H9 (cell line): ENCODE data around the gene SPHK1. TPM values are rescaled to one million over a fixed set of nuclear protein-coding genes. Genes with fewer than 3 reads are reported as not detected.
A peak's percentile ranks its signal among the peaks of the same experiment; 100 is the strongest.

Experiments used
- DNase-seq: peaks from one replicate; pipeline ENCODE4 v3.0.0-alpha.2; 2017
- H2AFZ ChIP-seq: one replicate; pipeline ENCODE4 v1.6.1; 2013; ENCODE audit warnings: mild to moderate bottlenecking, low read length, control low read depth, moderate library complexity
- H2AK5ac ChIP-seq: 2 replicates; pipeline ENCODE4 v1.6.1; 2013; ENCODE audit warnings: low read length, control low read depth, mixed read lengths; ENCODE audit not compliant: insufficient read length
- H2BK120ac ChIP-seq: one replicate; pipeline ENCODE4 v1.6.1; 2013; ENCODE audit warnings: low read depth, mild to moderate bottlenecking, low read length, control low read depth, inconsistent platforms; ENCODE audit not compliant: poor library complexity, severe bottlenecking
- H2BK12ac ChIP-seq: 2 replicates; pipeline ENCODE4 v1.6.1; 2013; ENCODE audit warnings: low read length, control low read depth, mixed read lengths, low read depth; ENCODE audit not compliant: insufficient read length
- H2BK15ac ChIP-seq: 2 replicates; pipeline ENCODE4 v1.6.1; 2013; ENCODE audit warnings: low read depth, low read length, control low read depth
- H2BK20ac ChIP-seq: one replicate; pipeline ENCODE4 v1.6.1; 2013; ENCODE audit warnings: low read depth, mild to moderate bottlenecking, low read length, control low read depth, inconsistent platforms; ENCODE audit not compliant: poor library complexity, severe bottlenecking
- H2BK5ac ChIP-seq: 2 replicates; pipeline ENCODE4 v1.6.1; 2013; ENCODE audit warnings: low read length, control low read depth, mixed read lengths; ENCODE audit not compliant: insufficient read length
- H3K14ac ChIP-seq: 2 replicates; pipeline ENCODE4 v1.6.1; 2013; ENCODE audit warnings: low read length, control low read depth; ENCODE audit not compliant: insufficient read depth
- H3K18ac ChIP-seq: 2 replicates; pipeline ENCODE4 v1.6.1; 2013; ENCODE audit warnings: low read depth, mild to moderate bottlenecking, mixed read lengths, low read length, control low read depth; ENCODE audit not compliant: insufficient read length
- H3K23ac ChIP-seq: 2 replicates; pipeline ENCODE4 v1.6.1; 2013; ENCODE audit warnings: low read length, control low read depth, mixed read lengths, low read depth; ENCODE audit not compliant: insufficient read length
- H3K23me2 ChIP-seq: 2 replicates; pipeline ENCODE4 v1.6.1; 2013; ENCODE audit warnings: low read depth, mild to moderate bottlenecking, mixed read lengths, low read length, control low read depth; ENCODE audit not compliant: insufficient read length, poor library complexity, severe bottlenecking
- H3K27ac ChIP-seq: 2 replicates; pipeline ENCODE4 v1.5.1; 2013; ENCODE audit warnings: low read length, control low read depth, mixed read lengths, low read depth; ENCODE audit not compliant: insufficient read length
- H3K27me3 ChIP-seq: 2 replicates; pipeline ENCODE4 v1.6.1; 2013; ENCODE audit warnings: low read length, control low read depth, inconsistent platforms; ENCODE audit not compliant: insufficient read depth
- H3K4ac ChIP-seq: 2 replicates; pipeline ENCODE4 v1.6.1; 2013; ENCODE audit warnings: low read depth, mild to moderate bottlenecking, control low read depth, inconsistent platforms, low read length, moderate library complexity
- H3K4me1 ChIP-seq: 2 replicates; pipeline ENCODE4 v1.6.1; 2013; ENCODE audit warnings: low read length, control low read depth, inconsistent platforms; ENCODE audit not compliant: insufficient read depth
- H3K4me2 ChIP-seq: 2 replicates; pipeline ENCODE4 v1.6.1; 2013; ENCODE audit warnings: low read length, control low read depth, mixed read lengths; ENCODE audit not compliant: insufficient read length, insufficient read depth
- H3K56ac ChIP-seq: 2 replicates; pipeline ENCODE4 v1.6.1; 2013; ENCODE audit warnings: low read depth, mild to moderate bottlenecking, mixed read lengths, low read length, control low read depth; ENCODE audit not compliant: insufficient read length
- H3K79me1 ChIP-seq: 2 replicates; pipeline ENCODE4 v1.6.1; 2013; ENCODE audit warnings: low read depth, mild to moderate bottlenecking, moderate library complexity, low read length, control low read depth, inconsistent platforms; ENCODE audit not compliant: insufficient read depth, poor library complexity, severe bottlenecking
- H3K79me2 ChIP-seq: 2 replicates; pipeline ENCODE4 v1.6.1; 2013; ENCODE audit warnings: low read length, control low read depth, inconsistent platforms; ENCODE audit not compliant: insufficient read depth
- H3K9ac ChIP-seq: 2 replicates; pipeline ENCODE4 v1.6.1; 2013; ENCODE audit warnings: low read length, control low read depth, mixed read lengths; ENCODE audit not compliant: insufficient read length; ENCODE audit errors: extremely low read depth
- H3K9me3 ChIP-seq: one replicate; pipeline ENCODE4 v1.6.1; 2013; ENCODE audit warnings: low read depth, low read length, inconsistent platforms; ENCODE audit not compliant: control insufficient read depth
- H3T11ph ChIP-seq: one replicate; pipeline ENCODE4 v1.6.1; 2013; ENCODE audit warnings: mild to moderate bottlenecking, low read length, control low read depth, inconsistent platforms
- H4K20me1 ChIP-seq: one replicate; pipeline ENCODE4 v1.6.1; 2013; ENCODE audit not compliant: control insufficient read depth, insufficient read length, insufficient read depth
- H4K5ac ChIP-seq: 2 replicates; pipeline ENCODE4 v1.6.1; 2013; ENCODE audit warnings: low read depth, mild to moderate bottlenecking, mixed read lengths, low read length, control low read depth; ENCODE audit not compliant: insufficient read length
- H4K8ac ChIP-seq: replicated peaks from 2 replicates; pipeline ENCODE4 v1.6.1; 2013; ENCODE audit warnings: low read length, control low read depth, mixed read lengths, low read depth; ENCODE audit not compliant: insufficient read length
- H4K91ac ChIP-seq: 2 replicates; pipeline ENCODE4 v1.6.1; 2013; ENCODE audit warnings: low read depth, mild to moderate bottlenecking, moderate library complexity, mixed read lengths, low read length, control low read depth; ENCODE audit not compliant: insufficient read length
- H3K27ac Mint-ChIP-seq, 3 experiments: 2 replicates in 2 of 3; 3 replicates in 1 of 3; pipeline ENCODE4 v1.8.0; 2020 to 2021; ENCODE audit warnings: mixed read lengths in 3 of 3, mild to moderate bottlenecking in 1 of 3, moderate library complexity in 1 of 3
- H3K27me3 Mint-ChIP-seq: 2 replicates; pipeline ENCODE4 v1.8.0; 2021; ENCODE audit warnings: low read depth, mild to moderate bottlenecking, moderate library complexity, mixed read lengths
- H3K36me3 Mint-ChIP-seq, 3 experiments: 2 replicates in 2 of 3; 3 replicates in 1 of 3; pipeline ENCODE4 v1.8.0; 2020 to 2021; ENCODE audit warnings: low read depth in 3 of 3, mixed read lengths in 3 of 3; ENCODE audit not compliant: insufficient read depth in 1 of 3
- H3K4me1 Mint-ChIP-seq, 2 experiments: 2 replicates each; pipeline ENCODE4 v1.8.0; 2020; ENCODE audit warnings: mixed read lengths in 2 of 2
- H3K4me3 Mint-ChIP-seq, 2 experiments: 2 replicates in 1 of 2; 3 replicates in 1 of 2; pipeline ENCODE4 v1.8.0; 2020 to 2021; ENCODE audit warnings: mild to moderate bottlenecking in 2 of 2, mixed read lengths in 2 of 2, moderate library complexity in 1 of 2
- H3K9me3 Mint-ChIP-seq, 2 experiments: 2 replicates in 1 of 2; 3 replicates in 1 of 2; pipeline ENCODE4 v1.8.0; 2020; ENCODE audit warnings: mild to moderate bottlenecking in 2 of 2, mixed read lengths in 2 of 2, moderate library complexity in 1 of 2
- CTCF ChIP-seq: fragments of 200-600 bp; sonication (generic); conservative IDR thresholded peaks from 3 replicates; pipeline ENCODE4 v1.8.0; 2021; ENCODE audit warnings: antibody characterized with exemption, mild to moderate bottlenecking
- WGBS: extraction: QIAGEN DNeasy Blood & Tissue Kit; methylation state at CpG from one replicate; pipeline ENCODE4 v1.1.7; 2013; ENCODE audit warnings: missing lambda C conversion rate, low lambda C conversion rate, mixed read lengths; ENCODE audit not compliant: insufficient read length; ENCODE audit errors: extremely low coverage; 5-methylcytosine and 5-hydroxymethylcytosine counted together
- total RNA-seq: library from RNA; stranded (reverse); gene quantifications from 2 replicates; pipeline ENCODE4 v1.2.1, GENCODE V29; 2021

The SPHK1 gene
- total RNA-seq, 1 experiment from 2014 or later = 1.4 TPM

- Mint-ChIP-seq H3K36me3 (peaks cover 50 to 85% (median 85%) of the 10 kb centered on the region in 3 experiments; a peak in 6 of 7 replicates), H3K27me3 (no peaks in the 10 kb centered on the region), H3K4me3 (no peak overlapping the region), H3K27ac (no peak overlapping the region; a peak in 1 of 7 replicates), H3K4me1 (no peaks in the 10 kb centered on the region), H3K9me3 (no peaks in the 10 kb centered on the region)
- H4K5ac ChIP-seq = no peak overlapping the region
- no peaks in the 10 kb centered on the region for H3K9me3 ChIP-seq
- no peaks in the 10 kb centered on the region for H3K27me3 ChIP-seq
- no peaks in the 10 kb centered on the region for H3K23me2 ChIP-seq
- no peak overlapping the region for H2BK120ac ChIP-seq
- no peak overlapping the region for H2BK15ac ChIP-seq
- H2AK5ac ChIP-seq = no peak overlapping the region
- H3K18ac ChIP-seq = no peak overlapping the region
- H2BK5ac ChIP-seq = no peak overlapping the region
- no peak overlapping the region for H3K4ac ChIP-seq
- no peaks in the 10 kb centered on the region for H3K79me2 ChIP-seq
- no peak overlapping the region for H2BK20ac ChIP-seq
- no peak overlapping the region for H3K14ac ChIP-seq
- H4K8ac ChIP-seq = no peak overlapping the region
- no peak overlapping the region for H3K9ac ChIP-seq
- H2AFZ ChIP-seq = no peak overlapping the region
- H3K4me1 ChIP-seq = no peaks in the 10 kb centered on the region
- no peak overlapping the region for H3T11ph ChIP-seq
- no peak overlapping the region for H3K4me2 ChIP-seq
- H3K23ac ChIP-seq = no peak overlapping the region
- no peaks in the 10 kb centered on the region for H3K79me1 ChIP-seq
- H3K27ac ChIP-seq = no peak overlapping the region
- peak; percentile 95 for TF ChIP-seq CTCF
- WGBS = no CpG with 5 or more reads among the region's 16 CpGs
- no peak overlapping the region for H2BK12ac ChIP-seq
- H4K91ac ChIP-seq = no peak overlapping the region
- H4K20me1 ChIP-seq = peaks cover 4% of the 10 kb centered on the region
- no peak overlapping the region for H3K56ac ChIP-seq
- peak; percentile 95 for DNase-seq
Observed at GRCh38 chr17:76397687-76398522, 13.5 kb downstream of the SPHK1 start.
